NCI-H345 (cell line): ENCODE results near the gene GINS2.
A peak's percentile ranks its signal among the peaks of the same experiment; 100 is the strongest.

Experiments used
- DNase-seq: peaks from one replicate; lab custom pipeline; 2025; lab: John Stamatoyannopoulos, UW

Gene GINS2

GRCh38 chr16:85688586-85689284 is at the start of gene GINS2:
GINS2 (minus strand) TSS chr16:85688954; CDS start chr16:85688898, 56 bp downstream.
- DNase-seq: peak; percentile 87

GRCh38 chr16:85736921-85737320 is 48.2 kb upstream of the GINS2 start:
- DNase-seq: no peak

- no peak for DNase-seq
Measured at GRCh38 chr16:85735946-85736345, 47.2 kb upstream of the GINS2 start.

GRCh38 chr16:85735225-85735635 is 46.5 kb upstream of the GINS2 start:
- no peak for DNase-seq

- no peak for DNase-seq
Measured at GRCh38 chr16:85734311-85735017, 45.7 kb upstream of the GINS2 start.

- no peak for DNase-seq
Measured at GRCh38 chr16:85733839-85734170, 45.1 kb upstream of the GINS2 start.

- no peak for DNase-seq
Measured at GRCh38 chr16:85733155-85733838, 44.5 kb upstream of the GINS2 start.

- no peak for DNase-seq
Measured at GRCh38 chr16:85731179-85731578, 42.4 kb upstream of the GINS2 start.

- no peak for DNase-seq
Measured at GRCh38 chr16:85730186-85730465, 41.4 kb upstream of the GINS2 start.

- no peak for DNase-seq
Measured at GRCh38 chr16:85729452-85730185, 40.9 kb upstream of the GINS2 start.

- no peak for DNase-seq
Measured at GRCh38 chr16:85728879-85729278, 40.1 kb upstream of the GINS2 start.

- DNase-seq: no peak
Measured at GRCh38 chr16:85724936-85725335, 36.2 kb upstream of the GINS2 start.

- no peak for DNase-seq
Measured at GRCh38 chr16:85724126-85724879, 35.5 kb upstream of the GINS2 start.

- DNase-seq: no peak
Measured at GRCh38 chr16:85722128-85722893, 33.6 kb upstream of the GINS2 start.

GRCh38 chr16:85720302-85720637 is 31.5 kb upstream of the GINS2 start:
- no peak for DNase-seq

- no peak for DNase-seq
Measured at GRCh38 chr16:85719605-85720301, 31.0 kb upstream of the GINS2 start.

- peak; percentile 77 for DNase-seq
Measured at GRCh38 chr16:85718682-85719081, 29.9 kb upstream of the GINS2 start.

GRCh38 chr16:85718153-85718477 is 29.4 kb upstream of the GINS2 start:
- no peak for DNase-seq

GRCh38 chr16:85717393-85718152 is 28.8 kb upstream of the GINS2 start:
- peak; percentile 71 for DNase-seq

- DNase-seq: peak; percentile 21
Measured at GRCh38 chr16:85716680-85717038, 27.9 kb upstream of the GINS2 start.
